ENCODE results near the gene SLCO3A1.

SLCO3A1 gene

GRCh38 chr15:91988655-91989054, 135.1 kb downstream of the SLCO3A1 start:
- ATAC-seq = no peak
- Mint-ChIP-seq H3K27ac (no peak overlapping the region), H3K4me1 (no peaks in the 10 kb centered on the region), H3K9me3 (no peaks in the 10 kb centered on the region), H3K27me3 (peaks cover 7% of the 10 kb centered on the region), H3K36me3 (no peaks in the 10 kb centered on the region), H3K4me3 (no peak overlapping the region)

GRCh38 chr15:91989821-91990220, 136.3 kb downstream of the SLCO3A1 start:
- Mint-ChIP-seq H3K36me3 (no peaks in the 10 kb centered on the region), H3K4me1 (no peaks in the 10 kb centered on the region)

GRCh38 chr15:91992945-91993344, 139.4 kb downstream of the SLCO3A1 start:
- no peak for ATAC-seq
- Mint-ChIP-seq H3K36me3 (no peaks in the 10 kb centered on the region), H3K4me3 (no peak overlapping the region), H3K4me1 (no peaks in the 10 kb centered on the region), H3K27ac (no peak overlapping the region), H3K27me3 (no peaks in the 10 kb centered on the region), H3K9me3 (peaks cover 3% of the 10 kb centered on the region)

More at GRCh38 chr15:91989821-91990220, 136.3 kb downstream of the SLCO3A1 start:
- H3K27ac Mint-ChIP-seq = no peak overlapping the region
- no peaks in the 10 kb centered on the region for H3K9me3 Mint-ChIP-seq
- ATAC-seq = no peak
- H3K4me3 Mint-ChIP-seq = no peak overlapping the region
- H3K27me3 Mint-ChIP-seq = peaks cover 7% of the 10 kb centered on the region

GRCh38 chr15:91995146-91995545, 141.6 kb downstream of the SLCO3A1 start:
- Mint-ChIP-seq H3K4me1 (no peaks in the 10 kb centered on the region), H3K4me3 (no peak overlapping the region), H3K9me3 (peaks cover 3% of the 10 kb centered on the region), H3K27me3 (no peaks in the 10 kb centered on the region), H3K36me3 (no peaks in the 10 kb centered on the region), H3K27ac (no peak overlapping the region)
- no peak for ATAC-seq

- Mint-ChIP-seq H3K27ac (no peak overlapping the region), H3K36me3 (no peaks in the 10 kb centered on the region), H3K27me3 (no peaks in the 10 kb centered on the region), H3K9me3 (peaks cover 3% of the 10 kb centered on the region), H3K4me1 (no peaks in the 10 kb centered on the region), H3K4me3 (no peak overlapping the region)
- no peak for ATAC-seq
Observed at GRCh38 chr15:91997163-91997562, 143.7 kb downstream of the SLCO3A1 start.

GRCh38 chr15:92000709-92001108, 147.2 kb downstream of the SLCO3A1 start:
- H3K9me3 Mint-ChIP-seq = peaks cover 3% of the 10 kb centered on the region
- no peaks in the 10 kb centered on the region for H3K27me3 Mint-ChIP-seq
- H3K36me3 Mint-ChIP-seq = no peaks in the 10 kb centered on the region
- ATAC-seq = no peak
- H3K27ac Mint-ChIP-seq = no peak overlapping the region
- no peak overlapping the region for H3K4me3 Mint-ChIP-seq
- no peaks in the 10 kb centered on the region for H3K4me1 Mint-ChIP-seq

- no peak for ATAC-seq
- Mint-ChIP-seq H3K36me3 (no peaks in the 10 kb centered on the region), H3K4me1 (no peaks in the 10 kb centered on the region), H3K27ac (no peak overlapping the region), H3K9me3 (peaks cover 3% of the 10 kb centered on the region), H3K4me3 (no peak overlapping the region), H3K27me3 (no peaks in the 10 kb centered on the region)
Observed at GRCh38 chr15:92001307-92001706, 147.8 kb downstream of the SLCO3A1 start.

GRCh38 chr15:92002666-92003065, 149.2 kb downstream of the SLCO3A1 start:
- no peak for ATAC-seq
- Mint-ChIP-seq H3K4me1 (no peaks in the 10 kb centered on the region), H3K36me3 (no peaks in the 10 kb centered on the region), H3K27me3 (no peaks in the 10 kb centered on the region), H3K4me3 (no peak overlapping the region), H3K27ac (no peak overlapping the region), H3K9me3 (peaks cover 4% of the 10 kb centered on the region)

GRCh38 chr15:92003515-92004067, 150.1 kb downstream of the SLCO3A1 start:
- Mint-ChIP-seq H3K4me3 (no peak overlapping the region), H3K27me3 (no peaks in the 10 kb centered on the region), H3K36me3 (no peaks in the 10 kb centered on the region)

GRCh38 chr15:92005154-92005553, 151.6 kb downstream of the SLCO3A1 start:
- Mint-ChIP-seq H3K4me3 (no peak overlapping the region), H3K36me3 (no peaks in the 10 kb centered on the region), H3K9me3 (peaks cover 4% of the 10 kb centered on the region), H3K27me3 (no peaks in the 10 kb centered on the region), H3K4me1 (no peaks in the 10 kb centered on the region), H3K27ac (no peak overlapping the region)
- no peak for ATAC-seq

More at GRCh38 chr15:92003515-92004067, 150.1 kb downstream of the SLCO3A1 start:
- no peaks in the 10 kb centered on the region for H3K4me1 Mint-ChIP-seq
- no peak overlapping the region for H3K27ac Mint-ChIP-seq
- ATAC-seq = no peak
- peaks cover 4% of the 10 kb centered on the region for H3K9me3 Mint-ChIP-seq

GRCh38 chr15:92006186-92007028, 152.9 kb downstream of the SLCO3A1 start:
- no peak for ATAC-seq
- Mint-ChIP-seq H3K36me3 (no peaks in the 10 kb centered on the region), H3K27ac (no peak overlapping the region), H3K4me1 (no peaks in the 10 kb centered on the region), H3K4me3 (no peak overlapping the region), H3K9me3 (peaks cover 4% of the 10 kb centered on the region), H3K27me3 (peaks cover 6% of the 10 kb centered on the region)

- Mint-ChIP-seq H3K36me3 (no peaks in the 10 kb centered on the region), H3K4me3 (no peak overlapping the region), H3K4me1 (no peaks in the 10 kb centered on the region), H3K9me3 (peaks cover 4% of the 10 kb centered on the region), H3K27ac (no peak overlapping the region), H3K27me3 (peaks cover 8% of the 10 kb centered on the region)
- ATAC-seq = no peak
Observed at GRCh38 chr15:92009162-92009561, 155.7 kb downstream of the SLCO3A1 start.

GRCh38 chr15:92011611-92012367, 158.3 kb downstream of the SLCO3A1 start:
- H3K27ac Mint-ChIP-seq = no peak overlapping the region
- H3K4me3 Mint-ChIP-seq = no peak overlapping the region
- no peak for ATAC-seq
- no peaks in the 10 kb centered on the region for H3K4me1 Mint-ChIP-seq
- H3K36me3 Mint-ChIP-seq = no peaks in the 10 kb centered on the region
- H3K27me3 Mint-ChIP-seq = peaks cover 25% of the 10 kb centered on the region
- peaks cover 4% of the 10 kb centered on the region for H3K9me3 Mint-ChIP-seq

GRCh38 chr15:92012368-92012629, 158.8 kb downstream of the SLCO3A1 start:
- H3K36me3 Mint-ChIP-seq = no peaks in the 10 kb centered on the region
- peaks cover 1% of the 10 kb centered on the region for H3K9me3 Mint-ChIP-seq
- no peaks in the 10 kb centered on the region for H3K4me1 Mint-ChIP-seq
- H3K27me3 Mint-ChIP-seq = peaks cover 25% of the 10 kb centered on the region
- no peak for ATAC-seq
- no peak overlapping the region for H3K27ac Mint-ChIP-seq
- H3K4me3 Mint-ChIP-seq = no peak overlapping the region

GRCh38 chr15:92012881-92013280, 159.4 kb downstream of the SLCO3A1 start:
- Mint-ChIP-seq H3K4me3 (no peak overlapping the region), H3K36me3 (no peaks in the 10 kb centered on the region), H3K9me3 (no peaks in the 10 kb centered on the region), H3K27me3 (peaks cover 25% of the 10 kb centered on the region), H3K4me1 (no peaks in the 10 kb centered on the region), H3K27ac (no peak overlapping the region)
- no peak for ATAC-seq

All from stimulated activated memory B cell treated with anti-CD40 and anti-IgM and Interleukin-4, amounts not matched to agents 10 μg/mL and 1 μg/mL and 100 μg/mL, for 72 hours (primary cell).